GM12873 (cell line): ENCODE data around the gene UBASH3A.

ENCODE experiments used
- TF ChIP-seq, protein P1 (sequence below): IDR thresholded peaks from 2 replicates; pipeline ENCODE4 v1.5.1; 2012; ENCODE audit warnings: low read depth, mild to moderate bottlenecking, moderate library complexity, low read length, control low read depth; ENCODE audit not compliant: insufficient read depth; ENCODE audit errors: missing control alignments

UBASH3A gene

DNA sequence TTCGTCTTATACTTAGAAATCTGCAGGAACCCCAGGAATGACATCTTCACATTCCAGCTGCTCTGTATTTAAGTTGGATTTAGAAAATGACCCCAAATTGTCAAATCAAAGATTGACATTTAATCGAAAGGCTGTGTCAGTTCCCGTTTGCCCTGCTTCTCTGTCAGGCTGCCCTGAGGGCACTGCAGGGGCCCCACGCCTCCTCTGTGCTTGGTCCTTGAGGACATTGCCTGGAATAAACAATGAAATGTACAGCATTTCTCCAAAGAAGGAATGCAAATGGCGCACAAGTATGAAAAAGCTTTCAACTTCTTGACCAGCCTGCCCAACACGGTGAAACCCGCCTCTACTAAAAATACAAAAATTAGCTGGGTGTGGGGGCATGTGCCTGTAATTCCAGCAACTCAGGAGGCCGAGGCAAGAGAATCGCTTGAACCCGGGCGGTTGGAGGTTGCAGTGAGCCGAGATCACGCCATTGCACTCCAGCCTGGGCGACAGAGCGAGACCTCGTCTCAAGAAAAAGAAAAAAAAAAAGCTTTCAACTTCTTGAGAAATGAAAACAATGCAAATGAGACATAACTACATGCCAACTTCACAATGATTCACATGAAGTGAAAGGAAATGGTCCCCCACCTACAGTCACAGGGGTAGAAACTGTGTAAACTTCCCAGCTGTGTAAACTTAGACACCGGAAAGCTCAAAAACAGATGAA, 10.8 kb upstream of the UBASH3A start:
- TF ChIP-seq, protein P1, sequence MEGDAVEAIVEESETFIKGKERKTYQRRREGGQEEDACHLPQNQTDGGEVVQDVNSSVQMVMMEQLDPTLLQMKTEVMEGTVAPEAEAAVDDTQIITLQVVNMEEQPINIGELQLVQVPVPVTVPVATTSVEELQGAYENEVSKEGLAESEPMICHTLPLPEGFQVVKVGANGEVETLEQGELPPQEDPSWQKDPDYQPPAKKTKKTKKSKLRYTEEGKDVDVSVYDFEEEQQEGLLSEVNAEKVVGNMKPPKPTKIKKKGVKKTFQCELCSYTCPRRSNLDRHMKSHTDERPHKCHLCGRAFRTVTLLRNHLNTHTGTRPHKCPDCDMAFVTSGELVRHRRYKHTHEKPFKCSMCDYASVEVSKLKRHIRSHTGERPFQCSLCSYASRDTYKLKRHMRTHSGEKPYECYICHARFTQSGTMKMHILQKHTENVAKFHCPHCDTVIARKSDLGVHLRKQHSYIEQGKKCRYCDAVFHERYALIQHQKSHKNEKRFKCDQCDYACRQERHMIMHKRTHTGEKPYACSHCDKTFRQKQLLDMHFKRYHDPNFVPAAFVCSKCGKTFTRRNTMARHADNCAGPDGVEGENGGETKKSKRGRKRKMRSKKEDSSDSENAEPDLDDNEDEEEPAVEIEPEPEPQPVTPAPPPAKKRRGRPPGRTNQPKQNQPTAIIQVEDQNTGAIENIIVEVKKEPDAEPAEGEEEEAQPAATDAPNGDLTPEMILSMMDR = no peak

DNA sequence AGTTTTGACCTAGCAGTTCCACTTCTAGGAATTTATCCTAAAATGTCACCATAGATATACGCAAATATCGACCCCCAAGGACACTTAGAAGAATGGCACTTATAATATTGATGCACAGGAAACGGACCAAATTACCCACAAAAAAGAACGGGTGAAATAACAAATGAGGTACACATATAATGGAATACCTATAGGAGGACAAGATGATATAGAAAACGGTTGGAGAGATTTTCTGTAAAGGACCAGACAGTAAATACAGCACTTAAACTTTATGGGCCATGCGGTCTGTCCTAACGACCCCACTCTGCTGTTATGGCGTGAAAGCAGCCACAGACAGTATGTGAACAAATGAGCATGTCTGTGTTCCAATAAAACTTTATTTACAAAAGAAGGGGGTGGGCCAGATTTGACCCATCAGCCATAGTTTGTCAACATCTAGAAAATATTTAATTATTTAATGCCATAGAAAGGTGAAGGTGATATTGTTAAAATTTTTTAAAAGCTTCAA, 10.2 kb upstream of the UBASH3A start:
- TF ChIP-seq, protein P1 = no peak

DNA sequence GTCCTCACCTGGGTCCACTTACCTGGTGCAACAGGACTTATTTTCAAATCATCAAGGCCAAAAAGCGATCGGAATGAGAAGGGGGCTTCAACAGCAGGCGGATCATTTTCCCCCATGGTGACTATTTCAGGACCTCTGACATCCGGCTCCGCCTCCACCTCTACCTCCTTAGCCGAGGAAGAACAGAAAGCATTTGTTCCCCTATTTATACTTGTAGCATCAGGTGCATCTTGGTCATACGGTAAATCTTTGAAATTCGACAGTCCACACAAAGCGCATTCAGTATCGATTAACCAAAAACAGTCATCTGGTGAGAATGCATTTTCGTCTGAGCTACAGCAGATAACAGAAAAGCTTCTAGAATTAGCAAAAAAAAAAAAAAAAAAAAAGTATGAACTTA, 8.4 kb upstream of the UBASH3A start:
- TF ChIP-seq, protein P1 = no peak

DNA sequence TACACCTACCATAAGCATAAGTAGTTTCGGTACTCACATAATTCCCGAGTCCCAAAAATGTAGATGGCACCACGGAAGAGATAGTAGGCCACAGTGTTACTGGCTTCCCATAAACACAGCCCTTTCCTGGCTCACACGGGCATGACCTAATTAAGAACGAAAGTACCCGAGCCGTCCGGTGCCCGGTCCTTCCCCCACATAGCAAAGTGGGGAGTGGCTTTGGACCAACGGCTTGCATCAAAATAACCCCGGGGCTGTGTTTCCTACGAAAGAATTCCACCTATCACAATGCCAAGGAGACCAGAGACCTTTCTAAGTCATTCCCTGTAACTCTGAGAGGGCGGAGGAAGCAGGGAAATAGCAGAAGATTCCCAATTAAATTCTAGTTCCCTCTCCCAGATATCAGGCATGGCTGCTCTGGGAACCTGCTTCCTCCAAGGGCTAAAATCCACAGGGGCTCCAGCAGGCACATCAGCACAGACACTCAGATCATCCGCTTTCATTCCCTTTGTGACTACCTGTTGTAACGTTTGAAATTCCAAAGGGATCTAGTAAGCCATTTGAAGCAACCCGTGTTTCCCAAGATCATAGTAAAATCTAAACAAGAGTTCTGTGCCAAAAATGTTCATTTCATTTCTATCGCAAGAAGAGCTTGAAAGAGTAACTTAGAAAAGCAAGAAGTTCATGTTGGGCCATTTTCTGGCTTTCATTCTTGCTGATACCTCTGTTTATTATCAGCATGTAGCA, 7.6 kb upstream of the UBASH3A start, which contains the start of gene TMPRSS3:
TSS of gene TMPRSS3 (minus strand) at position 148 of the 747 bp plus-strand sequence. CDS start 635 bp downstream, outside the sequence.
- TF ChIP-seq, protein P1 = no peak

DNA sequence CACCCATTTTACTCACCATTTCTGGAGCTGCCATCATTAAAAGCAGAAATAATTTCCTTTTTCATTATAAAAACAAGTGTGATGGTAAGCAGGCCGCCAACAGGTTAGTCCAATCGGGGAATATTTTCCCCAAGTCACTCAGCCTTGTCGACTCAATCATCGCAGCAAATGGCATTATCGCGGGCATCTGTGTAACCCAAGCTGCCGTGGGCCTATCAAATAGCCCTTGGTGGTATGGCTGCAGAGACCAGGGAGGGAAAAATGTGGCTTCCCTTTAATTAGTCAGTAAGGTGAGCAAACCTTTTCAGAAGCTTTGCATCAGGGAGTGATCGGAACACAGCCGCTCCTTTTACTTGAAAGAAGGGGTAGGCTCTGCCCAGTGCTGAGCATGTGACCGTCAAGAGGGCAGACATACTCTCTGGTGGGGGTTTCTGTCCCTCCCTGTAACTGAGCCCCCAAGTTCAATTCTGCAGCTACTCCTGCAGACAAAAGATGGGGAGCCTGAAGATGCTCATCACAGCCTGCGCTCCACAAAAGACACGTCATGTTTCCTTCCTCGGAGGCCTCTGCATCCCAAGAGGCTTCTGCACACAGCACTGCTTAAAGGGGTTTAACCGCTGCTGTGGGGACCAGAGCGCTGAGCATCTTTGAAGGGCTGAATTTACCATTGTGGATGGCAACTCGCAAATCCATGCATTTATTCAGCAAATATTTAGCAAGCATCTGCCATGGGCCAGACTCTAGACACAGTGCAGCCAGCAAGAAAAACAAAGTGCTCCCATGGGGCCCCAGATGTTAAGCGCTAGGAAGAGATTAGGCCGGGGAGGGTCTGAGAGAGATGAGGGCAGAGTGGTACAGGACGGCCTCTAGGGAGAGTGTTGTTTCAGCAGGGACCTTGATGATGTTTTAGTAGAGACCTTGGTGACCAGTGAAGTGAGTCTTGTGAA, 6.6 kb upstream of the UBASH3A start:
- TF ChIP-seq, protein P1 = no peak

DNA sequence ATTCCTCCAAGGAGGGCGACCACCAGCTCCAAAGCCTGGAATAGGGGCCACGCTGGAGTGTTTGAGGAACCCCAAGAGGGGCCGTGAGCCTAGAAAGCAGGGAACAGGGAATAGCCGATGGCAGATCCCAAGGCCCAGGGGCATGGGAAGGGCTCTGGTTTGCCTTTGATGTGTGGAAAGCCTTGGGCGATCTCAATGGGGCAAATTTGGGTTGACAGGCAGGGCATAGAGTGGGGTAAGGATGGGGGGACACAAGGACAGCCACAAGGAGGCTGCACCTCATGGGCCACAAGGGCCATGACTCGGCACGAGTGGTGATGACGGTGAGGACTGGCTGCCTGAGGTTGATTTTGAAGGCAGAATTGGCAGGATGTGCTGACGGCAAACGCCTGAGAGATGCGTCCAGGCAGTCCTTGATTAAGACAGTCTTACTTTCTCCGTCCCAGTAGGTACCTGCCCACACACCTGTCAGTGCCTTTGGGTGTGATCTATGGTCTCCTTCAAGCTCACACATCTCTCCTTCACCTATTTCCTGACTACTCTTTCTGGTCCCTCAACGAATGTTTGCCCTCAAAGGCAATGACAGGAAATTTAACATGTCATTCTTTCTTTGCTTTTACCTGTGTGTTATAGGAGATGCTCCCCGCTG, 5.8 kb upstream of the UBASH3A start:
- TF ChIP-seq, protein P1 = no peak
